GM20000 (cell line): ENCODE measurements around the gene POTEE.
"Not testable (repeated sequence)": the region's sequence is repeated elsewhere in the genome, so short reads cannot be mapped to it uniquely, and the experiment has no call there.

Source experiments
- DNase-seq: peaks from one replicate; pipeline ENCODE4 v3.0.0; 2012; ENCODE audit warnings: low spot score
- CTCF ChIP-seq: IDR thresholded peaks from 2 replicates; pipeline ENCODE4 v1.5.1; 2012; ENCODE audit warnings: mild to moderate bottlenecking, control low read depth; ENCODE audit errors: extremely low read depth, missing control alignments

Gene POTEE

GRCh38 chr2:131209030-131209772 lies at the start of gene POTEE:
Gene POTEE, plus strand, starts transcription at chr2:131209536. Its CDS starts 8,867 bp downstream, at chr2:131218403.
- not testable (repeated sequence) for DNase-seq

GRCh38 chr2:131165562-131165961 lies 43.8 kb upstream of the POTEE start:
- not testable (repeated sequence) for DNase-seq

DNA sequence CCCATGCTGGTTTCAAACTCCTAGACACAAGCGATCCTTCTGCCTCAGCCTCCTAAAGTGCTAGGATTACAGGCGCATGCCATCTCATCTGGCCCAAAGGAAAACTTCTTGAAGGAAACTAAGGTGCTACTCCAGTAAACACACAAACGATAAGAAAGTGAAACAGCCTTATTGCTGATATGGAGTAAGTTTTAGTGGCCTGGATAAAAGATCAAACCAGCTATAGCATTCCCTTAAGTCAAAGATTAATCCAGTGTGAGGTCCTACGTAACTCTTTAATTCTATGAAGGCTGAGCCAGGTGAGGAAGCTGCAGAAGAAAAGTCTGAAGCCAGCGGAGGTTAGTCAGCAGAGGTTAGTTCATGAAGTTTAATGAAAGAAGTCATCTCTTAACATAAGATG lies 40.8 kb upstream of the POTEE start:
- TF ChIP-seq CTCF = no peak
- DNase-seq = no peak

DNA sequence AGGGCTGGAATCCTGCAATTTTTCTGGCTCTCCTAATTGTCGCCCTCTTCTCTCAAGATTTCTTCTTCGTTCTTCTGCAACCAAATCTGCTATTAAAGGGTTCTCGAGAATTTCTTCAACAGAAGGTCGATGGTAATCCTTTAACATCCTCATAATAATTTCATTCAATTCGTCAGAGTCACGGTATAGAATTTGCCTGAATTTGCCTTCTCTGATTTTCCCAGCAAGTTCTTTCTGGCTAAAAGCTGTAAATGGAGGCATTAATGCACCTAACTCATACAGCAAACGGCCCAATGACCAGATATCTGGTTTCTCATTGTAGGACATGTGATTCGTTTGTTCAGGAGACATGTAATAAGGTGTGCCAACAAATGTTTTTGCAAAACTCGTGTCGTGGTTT lies 31.3 kb upstream of the POTEE start:
- DNase-seq = not testable (repeated sequence)

DNA sequence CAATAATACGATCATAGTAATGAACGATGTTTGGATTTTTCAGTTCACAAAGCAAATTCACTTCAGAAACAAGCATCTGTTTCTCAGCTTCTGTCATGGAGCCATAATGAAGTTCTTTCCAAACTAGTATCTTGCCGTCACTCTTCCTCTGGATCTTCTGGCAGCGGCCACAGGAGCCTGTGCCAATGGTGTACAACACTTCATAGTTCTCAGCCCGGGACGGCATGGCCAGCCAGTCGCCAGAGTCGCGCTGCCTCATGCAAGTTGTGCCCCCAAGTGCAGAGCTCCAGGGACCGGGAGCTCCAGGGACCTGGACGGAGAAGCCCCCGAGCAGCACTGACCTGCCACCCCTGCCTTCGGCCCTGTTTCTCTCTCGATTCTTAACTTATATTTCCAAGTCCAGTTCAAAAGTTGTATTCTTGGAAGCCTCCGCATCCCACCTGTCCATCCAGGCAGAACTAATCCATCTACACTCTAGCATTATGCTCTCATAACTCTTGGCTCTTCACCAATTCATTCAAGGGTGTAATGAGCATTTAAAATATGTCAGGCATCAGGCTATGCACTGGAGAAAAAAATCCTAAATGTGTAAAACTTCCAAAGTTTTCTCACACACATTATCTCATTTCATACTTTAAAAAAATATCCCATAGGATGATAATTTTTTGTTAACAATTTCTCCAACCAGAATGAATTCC lies 30.5 kb upstream of the POTEE start:
- not testable (repeated sequence) for DNase-seq

GRCh38 chr2:131181451-131181850 lies 27.9 kb upstream of the POTEE start:
- not testable (repeated sequence) for DNase-seq

- not testable (repeated sequence) for DNase-seq
Measured at GRCh38 chr2:131193421-131193820, 15.9 kb upstream of the POTEE start.

GRCh38 chr2:131196186-131196585 lies 13.2 kb upstream of the POTEE start:
- not testable (repeated sequence) for DNase-seq

DNA sequence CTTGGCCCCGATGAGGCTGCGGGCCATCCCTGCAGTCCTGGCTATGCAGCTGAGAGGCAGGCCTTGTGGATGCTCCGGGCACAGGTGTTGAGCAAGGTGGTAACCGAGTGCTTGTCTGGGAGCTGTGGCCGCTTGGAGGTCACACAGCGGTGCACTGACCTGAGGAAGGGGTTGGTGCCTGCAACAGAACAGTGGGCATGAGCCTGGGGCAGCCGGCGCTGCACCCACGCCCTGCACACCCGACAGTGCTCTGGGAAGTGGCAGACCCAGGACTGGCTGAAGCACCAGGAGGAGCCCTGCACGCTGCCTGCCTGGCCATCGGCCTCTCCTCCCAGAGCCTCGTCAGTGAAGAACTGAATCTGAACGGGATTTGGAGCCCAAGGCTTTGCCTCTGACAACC lies 8.2 kb upstream of the POTEE start:
- no peak for DNase-seq
- no peak for TF ChIP-seq CTCF

DNA sequence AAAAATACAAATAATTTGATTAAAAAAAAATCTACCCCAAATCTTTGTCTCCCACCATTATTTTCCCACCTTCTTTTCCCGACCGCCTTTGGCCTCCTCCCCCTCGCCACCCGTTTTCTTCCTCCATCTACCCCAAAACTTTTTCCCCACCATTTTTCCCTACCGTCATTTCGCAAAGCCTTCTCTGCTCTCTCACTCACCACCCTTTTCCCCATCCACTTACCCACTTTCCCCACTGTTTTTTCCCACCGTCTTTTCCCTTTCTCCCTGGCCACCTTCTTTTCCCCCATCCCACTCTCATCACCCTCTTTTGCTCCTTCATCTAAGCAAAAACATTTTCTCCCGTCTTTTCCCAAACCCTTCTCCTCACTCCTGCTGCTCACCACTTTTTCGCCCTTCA lies 1.5 kb upstream of the POTEE start:
- DNase-seq = not testable (repeated sequence)

DNA sequence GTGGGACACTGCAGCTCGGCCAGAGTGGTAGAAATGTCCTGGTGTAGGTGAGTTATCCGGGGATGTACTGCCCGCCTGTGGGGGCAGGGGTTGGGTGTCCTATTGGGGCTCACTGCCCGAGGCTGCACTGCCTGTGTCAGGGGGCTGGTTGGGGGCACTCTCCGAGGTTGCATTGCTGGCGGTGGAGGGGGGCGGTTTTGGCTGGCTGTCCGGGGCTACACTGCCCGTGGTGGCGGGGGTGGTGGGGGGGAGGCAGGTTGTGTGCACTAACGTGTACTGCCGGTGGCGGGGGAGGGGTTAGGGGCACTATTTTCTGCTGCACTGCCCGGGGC lies 403 bp downstream of the POTEE start:
- DNase-seq = not testable (repeated sequence)

- not testable (repeated sequence) for DNase-seq
Measured at GRCh38 chr2:131210434-131211211, 1.3 kb downstream of the POTEE start.

DNA sequence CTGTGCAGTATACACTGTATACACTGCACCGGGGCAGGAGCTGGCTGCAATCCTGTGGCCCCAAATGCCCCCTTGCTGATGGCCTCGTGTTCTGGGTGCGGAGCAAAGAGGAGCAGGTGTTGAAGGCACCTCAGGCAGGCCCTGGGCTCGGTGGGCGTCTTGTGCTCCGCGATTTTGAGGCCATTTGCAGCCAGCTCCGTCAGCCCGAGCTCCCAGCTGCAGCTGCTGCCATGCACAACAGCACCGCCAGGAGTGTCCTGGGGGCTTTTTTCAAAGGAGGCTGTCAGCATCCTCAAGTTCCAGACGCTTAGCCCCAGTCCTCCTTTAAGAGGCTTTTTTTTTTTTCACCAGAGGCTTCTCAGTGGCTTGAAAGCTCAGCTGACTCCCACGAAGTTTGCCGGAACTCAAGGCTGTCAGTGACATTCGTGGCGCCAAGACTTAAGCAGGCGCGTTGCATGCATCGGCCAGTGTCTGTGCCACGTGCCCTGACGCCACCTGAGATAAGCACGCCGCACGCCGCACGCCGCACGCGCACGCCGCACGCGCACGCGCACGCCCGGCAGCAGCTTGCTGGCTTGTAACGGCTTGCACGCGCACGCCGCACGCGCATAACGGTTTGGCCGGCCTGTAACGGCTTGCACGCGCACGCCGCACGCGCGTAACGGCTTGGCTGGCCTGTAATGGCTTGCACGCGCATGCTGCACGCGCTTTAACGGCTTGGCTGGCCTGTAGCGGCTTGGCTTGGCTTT lies 8.1 kb downstream of the POTEE start:
- not testable (repeated sequence) for DNase-seq

- DNase-seq = not testable (repeated sequence)
Measured at GRCh38 chr2:131235543-131236449, 26.5 kb downstream of the POTEE start.
